Measurements from ENCODE around the gene NEURL1B. TPM values are rescaled to one million over a fixed set of nuclear protein-coding genes. Genes with fewer than 3 reads are reported as not detected.

NEURL1B gene
- total and polyA plus RNA-seq, 2 donors (not counting 1 experiment from before 2014, with no cell fraction given), result 0.06 to 0.17 TPM

DNA sequence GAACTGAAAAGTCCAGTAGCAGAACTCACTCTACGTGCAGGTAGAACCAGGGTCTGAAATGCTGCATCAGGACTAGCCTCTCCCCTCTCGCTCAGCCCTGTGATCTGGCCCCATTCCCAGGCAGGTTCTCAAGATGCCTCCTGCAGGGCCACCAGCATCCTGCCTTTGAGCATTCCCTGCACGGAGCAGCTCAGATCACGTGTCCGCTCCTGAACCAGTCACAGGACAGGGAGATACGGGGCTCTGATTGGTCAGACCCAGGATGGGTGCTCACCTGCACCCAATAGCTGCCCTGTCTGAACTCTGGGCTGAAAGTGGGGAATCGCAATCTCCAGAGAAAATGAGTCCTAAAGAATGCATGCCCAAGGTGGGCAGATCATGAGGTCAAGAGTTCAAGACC, 50.8 kb downstream of the NEURL1B start:
- no peaks in the 10 kb centered on the region for H3K9me3 Mint-ChIP-seq (ENCODE audit: insufficient read depth)
- Histone ChIP-seq H2AFZ (ENCODE audit: insufficient read depth, low read depth, low read length, poor library complexity, severe bottlenecking) (no peak overlapping the region), H3K4me2 (replicated peaks; ENCODE audit: low read depth, low read length, poor library complexity, severe bottlenecking) (no peak overlapping the region), H3K36me3 (replicated peaks in 1 of 2; ENCODE audit: control extremely low read depth in 1 of 2, control insufficient read depth in 1 of 2, extremely low read depth in 1 of 2, insufficient read depth in 2 of 2, low read length in 1 of 2) (no peaks in the 10 kb centered on the region), H3K9ac (ENCODE audit: low read length) (no peak overlapping the region), H3K4me3 (ENCODE audit: control extremely low read depth in 1 of 5, extremely low read depth in 1 of 5, insufficient read depth in 1 of 5, low read depth in 2 of 5, low read length in 4 of 5) (no peak overlapping the region), H3K79me2 (ENCODE audit: control insufficient read depth, insufficient read depth, low read length) (no peaks in the 10 kb centered on the region), H3K27me3 (replicated peaks in 1 of 4; ENCODE audit: control extremely low read depth in 1 of 4, control insufficient read depth in 3 of 4, insufficient read depth in 4 of 4, low read length in 3 of 4) (no peaks in the 10 kb centered on the region), H3K4me1 (ENCODE audit: control insufficient read depth in 2 of 2, insufficient read depth in 2 of 2, low read length in 2 of 2) (peaks cover 12 to 17% of the 10 kb centered on the region in 2 donors), H4K20me1 (ENCODE audit: control insufficient read depth, insufficient read depth, low read length, poor library complexity, severe bottlenecking) (no peaks in the 10 kb centered on the region), H3K9me3 (ENCODE audit: control extremely low read depth in 1 of 3, control insufficient read depth in 2 of 3, insufficient read depth in 1 of 3, low read length in 2 of 3) (no peaks in the 10 kb centered on the region), H3K27ac (ENCODE audit: low read length in 2 of 2) (no peak overlapping the region)
- H3K4me1 Mint-ChIP-seq, result peaks cover 16% of the 10 kb centered on the region
- intact Hi-C loops (cut with micrococcal nuclease), result loop anchor here (10.0 kb wide), 2 partner anchors 397 to 577 kb away; no protein-coding TSS in a partner anchor
- no peaks in the 10 kb centered on the region for H3K27me3 Mint-ChIP-seq
- POLR2A ChIA-PET, result no interaction called here
- no peak overlapping the region for H3K4me3 Mint-ChIP-seq
- H3K27ac Mint-ChIP-seq, result no peak overlapping the region
- ATAC-seq (ENCODE audit: low read depth) (no peak), DNase-seq (no peak)
- 94% methylated on average over 7 of the region's 7 CpGs for WGBS (ENCODE audit: insufficient coverage)
- TF ChIP-seq, protein P1, sequence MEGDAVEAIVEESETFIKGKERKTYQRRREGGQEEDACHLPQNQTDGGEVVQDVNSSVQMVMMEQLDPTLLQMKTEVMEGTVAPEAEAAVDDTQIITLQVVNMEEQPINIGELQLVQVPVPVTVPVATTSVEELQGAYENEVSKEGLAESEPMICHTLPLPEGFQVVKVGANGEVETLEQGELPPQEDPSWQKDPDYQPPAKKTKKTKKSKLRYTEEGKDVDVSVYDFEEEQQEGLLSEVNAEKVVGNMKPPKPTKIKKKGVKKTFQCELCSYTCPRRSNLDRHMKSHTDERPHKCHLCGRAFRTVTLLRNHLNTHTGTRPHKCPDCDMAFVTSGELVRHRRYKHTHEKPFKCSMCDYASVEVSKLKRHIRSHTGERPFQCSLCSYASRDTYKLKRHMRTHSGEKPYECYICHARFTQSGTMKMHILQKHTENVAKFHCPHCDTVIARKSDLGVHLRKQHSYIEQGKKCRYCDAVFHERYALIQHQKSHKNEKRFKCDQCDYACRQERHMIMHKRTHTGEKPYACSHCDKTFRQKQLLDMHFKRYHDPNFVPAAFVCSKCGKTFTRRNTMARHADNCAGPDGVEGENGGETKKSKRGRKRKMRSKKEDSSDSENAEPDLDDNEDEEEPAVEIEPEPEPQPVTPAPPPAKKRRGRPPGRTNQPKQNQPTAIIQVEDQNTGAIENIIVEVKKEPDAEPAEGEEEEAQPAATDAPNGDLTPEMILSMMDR (IDR thresholded peaks at IDR 0.05), result no peak
- no peak for TF ChIP-seq EZH2 (IDR thresholded peaks at IDR 0.05; ENCODE audit: borderline replicate concordance, insufficient read depth, low read depth, low read length, poor library complexity, severe bottlenecking)
- CTCF ChIA-PET, result no interaction called here

- no peak overlapping the region for H3K9ac ChIP-seq (ENCODE audit: low read length)
- DNase-seq, result no peak
- POLR2A ChIA-PET, result interaction anchor here (0.7 kb wide), 1 partner anchor 455 kb away, joined by 7 read pairs; no protein-coding TSS in a partner anchor
- no peak overlapping the region for H2AFZ ChIP-seq (ENCODE audit: insufficient read depth, low read depth, low read length, poor library complexity, severe bottlenecking)
- no peak overlapping the region for H3K4me3 Mint-ChIP-seq
- WGBS (ENCODE audit: insufficient coverage), result 97% methylated on average over 3 of the region's 6 CpGs
- TF ChIP-seq EZH2 (IDR thresholded peaks at IDR 0.05; ENCODE audit: borderline replicate concordance, insufficient read depth, low read depth, low read length, poor library complexity, severe bottlenecking), result no peak
- TF ChIP-seq, protein P1 (IDR thresholded peaks at IDR 0.05), result no peak
- H3K9me3 ChIP-seq (ENCODE audit: control extremely low read depth in 1 of 3, control insufficient read depth in 2 of 3, insufficient read depth in 1 of 3, low read length in 2 of 3), result no peaks in the 10 kb centered on the region
- no peak for ATAC-seq (ENCODE audit: low read depth)
- H3K27ac ChIP-seq (ENCODE audit: low read length in 2 of 2), result no peak overlapping the region
- no peaks in the 10 kb centered on the region for H3K27me3 ChIP-seq (replicated peaks in 1 of 4; ENCODE audit: control extremely low read depth in 1 of 4, control insufficient read depth in 3 of 4, insufficient read depth in 4 of 4, low read length in 3 of 4)
- no peaks in the 10 kb centered on the region for H4K20me1 ChIP-seq (ENCODE audit: control insufficient read depth, insufficient read depth, low read length, poor library complexity, severe bottlenecking)
- no peak overlapping the region for H3K4me3 ChIP-seq (ENCODE audit: control extremely low read depth in 1 of 5, extremely low read depth in 1 of 5, insufficient read depth in 1 of 5, low read depth in 2 of 5, low read length in 4 of 5)
- peaks cover 16 to 23% of the 10 kb centered on the region in 2 donors for H3K4me1 ChIP-seq (ENCODE audit: control insufficient read depth in 2 of 2, insufficient read depth in 2 of 2, low read length in 2 of 2)
- H3K9me3 Mint-ChIP-seq (ENCODE audit: insufficient read depth), result no peaks in the 10 kb centered on the region
- H3K27ac Mint-ChIP-seq, result no peak overlapping the region
- H3K79me2 ChIP-seq (ENCODE audit: control insufficient read depth, insufficient read depth, low read length), result no peaks in the 10 kb centered on the region
- no peaks in the 10 kb centered on the region for H3K36me3 ChIP-seq (replicated peaks in 1 of 2; ENCODE audit: control extremely low read depth in 1 of 2, control insufficient read depth in 1 of 2, extremely low read depth in 1 of 2, insufficient read depth in 2 of 2, low read length in 1 of 2)
- peaks cover 21% of the 10 kb centered on the region for H3K4me1 Mint-ChIP-seq
- H3K27me3 Mint-ChIP-seq, result peaks cover under 1% of the 10 kb centered on the region
- no peak overlapping the region for H3K4me2 ChIP-seq (replicated peaks; ENCODE audit: low read depth, low read length, poor library complexity, severe bottlenecking)
- intact Hi-C loops (cut with micrococcal nuclease), result loop anchor here (10.0 kb wide), 2 partner anchors 398 to 578 kb away; no protein-coding TSS in a partner anchor
- CTCF ChIA-PET, result no interaction called here
Observed at GRCh38 chr5:172692451-172692850, 51.4 kb downstream of the NEURL1B start.

All from B cell (primary cell).